GM12878 (cell line): Measurements from ENCODE around the gene DNAH3. TPM values are rescaled to one million over a fixed set of nuclear protein-coding genes. Genes with fewer than 3 reads are reported as not detected.
"Not testable (repeated sequence)": the region's sequence is repeated elsewhere in the genome, so short reads cannot be mapped to it uniquely, and the experiment has no call there.

Experiments used
- ATAC-seq: fragments of 200-7000 bp; cut with Tn5 transposase; 3 replicates; pipeline ENCODE4 v1.9.1; 2020; ENCODE audit warnings: mild to moderate bottlenecking, moderate library complexity
- BruUV-seq: library from RNA; stranded (reverse); fragments of 400-500 nt; replicated peaks from 2 replicates; lab custom pipeline; 2021; lab: Mats Ljungman, UMichigan
- CTCF ChIA-PET: fragments of 300-600 bp; sonication (Branson Sonifier 250); formaldehyde crosslinking; extraction: SDS; loops from one replicate; lab custom pipeline; 2021; ENCODE audit warnings: inconsistent platforms; lab: Yijun Ruan, JAX
- POLR2A ChIA-PET: fragments of 350-600 bp; formaldehyde crosslinking; extraction: SDS; loops from one replicate; lab custom pipeline; 2021; ENCODE audit warnings: inconsistent platforms; lab: Charles Lee
- RAD21 ChIA-PET: fragments of 300-600 bp; sonication (Branson Sonifier 250); formaldehyde crosslinking; loops from one replicate; lab custom pipeline; 2023; ENCODE audit warnings: antibody characterized with exemption; ENCODE audit not compliant: unreplicated experiment; lab: Charles Lee
- SMC1A ChIA-PET: fragments of 300-600 bp; sonication (Branson Sonifier 250); formaldehyde crosslinking; loops from one replicate; lab custom pipeline; 2023; ENCODE audit not compliant: unreplicated experiment, uncharacterized antibody; lab: Charles Lee
- DNase-seq: peaks from one replicate; pipeline ENCODE4 v3.0.0-alpha.2; 2011; ENCODE audit warnings: low read depth, low spot score
- FAIRE-seq: peaks from 3 replicates; lab custom pipeline; 2011; peaks lifted over from hg19 to GRCh38; lab: Jason Lieb, UNC
- H2AFZ ChIP-seq: 2 replicates; pipeline ENCODE4 v1.6.0; 2011; ENCODE audit warnings: low read depth, low read length, control low read depth; ENCODE audit not compliant: control insufficient read depth
- H3K27ac ChIP-seq: 2 replicates; pipeline ENCODE4 v1.5.1; 2011; ENCODE audit warnings: control low read depth; ENCODE audit not compliant: control insufficient read depth, insufficient read depth
- H3K27me3 ChIP-seq, 2 experiments: replicated peaks in 1 of 2; 2 replicates each; pipeline versions ENCODE4 v1.6.0 to v1.6.1; 2011; ENCODE audit warnings: low read length in 1 of 2; ENCODE audit not compliant: control insufficient read depth in 2 of 2, insufficient read depth in 2 of 2
- H3K36me3 ChIP-seq, 2 experiments: 2 replicates each; pipeline ENCODE4 v1.5.1; 2011; ENCODE audit warnings: low read length in 1 of 2; ENCODE audit not compliant: control insufficient read depth in 2 of 2, insufficient read depth in 2 of 2
- H3K4me1 ChIP-seq: 2 replicates; pipeline ENCODE4 v1.6.1; 2011; ENCODE audit warnings: mild to moderate bottlenecking, low read length, moderate library complexity, mixed read lengths; ENCODE audit not compliant: control insufficient read depth, insufficient read depth
- H3K4me2 ChIP-seq: 2 replicates; pipeline ENCODE4 v1.6.0; 2011; ENCODE audit warnings: control low read depth; ENCODE audit not compliant: control insufficient read depth, insufficient read depth
- H3K4me3 ChIP-seq: fragments of 200-600 bp; sonication (generic); 2 replicates; pipeline ENCODE4 v1.5.1; 2016
- H3K79me2 ChIP-seq: 2 replicates; pipeline ENCODE4 v1.6.0; 2011; ENCODE audit warnings: low read length; ENCODE audit not compliant: control insufficient read depth, insufficient read depth
- H3K9ac ChIP-seq: 2 replicates; pipeline ENCODE4 v1.8.0; 2011; ENCODE audit warnings: low read length, control low read depth, mixed read lengths; ENCODE audit not compliant: control insufficient read depth, insufficient read depth
- H3K9me3 ChIP-seq: replicated peaks from 3 replicates; pipeline ENCODE4 v1.5.1; 2011; ENCODE audit warnings: mild to moderate bottlenecking, low read length; ENCODE audit not compliant: control insufficient read depth, insufficient read depth
- H4K20me1 ChIP-seq: 2 replicates; pipeline ENCODE4 v1.6.0; 2011; ENCODE audit not compliant: control insufficient read depth, insufficient read depth
- CEBPB ChIP-seq, 2 experiments: fragments of 150-350 bp in 1 of 2; IDR thresholded peaks; 2 replicates each; pipeline ENCODE4 v1.6.1; 2012 to 2014; ENCODE audit warnings: low read depth in 2 of 2, low read length in 2 of 2, borderline replicate concordance in 1 of 2, inconsistent platforms in 1 of 2
- HDGF ChIP-seq: fragments of 450-650 bp; IDR thresholded peaks from 2 replicates; pipeline ENCODE4 v1.6.1; 2016; ENCODE audit warnings: antibody characterized with exemption
- IRF4 ChIP-seq: IDR thresholded peaks from 2 replicates; pipeline ENCODE4 v1.6.1; 2011; ENCODE audit warnings: low read depth, low read length
- KAT2A ChIP-seq: conservative IDR thresholded peaks from 2 replicates; pipeline ENCODE4 v1.6.1; 2011; ENCODE audit warnings: low read depth, low read length; ENCODE audit not compliant: control insufficient read depth
- ZBTB11 ChIP-seq: fragments of 450-650 bp; formaldehyde crosslinking; IDR thresholded peaks from 2 replicates; pipeline ENCODE4 v1.5.0; 2022; ENCODE audit warnings: mild to moderate bottlenecking, missing genetic modification characterization
- WGBS: methylation state at CpG from one replicate; pipeline ENCODE4 v1.1.6; 2016; ENCODE audit warnings: low lambda C conversion rate; ENCODE audit not compliant: insufficient replicate concordance, insufficient coverage; ENCODE audit errors: missing lambda C conversion rate; 5-methylcytosine and 5-hydroxymethylcytosine counted together
- in situ Hi-C: fragments of 300-500 bp; cut with MboI; formaldehyde crosslinking; loops from 9 replicates; pipeline ENCODE4 v1.14.3; 2018; ENCODE audit warnings: mixed read lengths
- intact Hi-C: fragments of 100-400 bp; cut with micrococcal nuclease; formaldehyde crosslinking; loops from one replicate; pipeline ENCODE4 v1.14.2; 2022; ENCODE audit not compliant: unreplicated experiment
- polyA plus RNA-seq, 11 experiments: library from polyadenylated mRNA; depleted of rRNA in 4 of 11; unstranded in 6 of 11; stranded (reverse) in 5 of 11; fragments of >200 nt; fragmentation: Nextera tagmentation in 4 of 11; fragmentation: Illumina TruSeq in 1 of 11; extraction: Ambion mirVana in 4 of 11; extraction: Trizol in 1 of 11; gene quantifications; 1 replicate in 1 of 11; 2 replicates in 10 of 11; pipeline versions ENCODE4 v1.2.1 to v1.2.3, GENCODE V29; 2011 to 2016; ENCODE audit warnings: inconsistent platforms in 2 of 11, missing spikeins in 2 of 11, low read depth in 1 of 11
- total RNA-seq, 4 experiments: library from RNA; depleted of rRNA in 3 of 4; stranded (reverse); fragments of >200 nt in 3 of 4; fragmentation: Illumina TruSeq in 1 of 4; extraction: Trizol in 1 of 4; gene quantifications; 2 replicates each; pipeline versions ENCODE4 v1.2.1 to v1.2.3, GENCODE V29; 2013 to 2021
- TF ChIP-seq, protein P1 (sequence below): IDR thresholded peaks from 2 replicates; pipeline ENCODE4 v1.6.1; 2012; ENCODE audit warnings: improper control_type of control experiment, low read depth, low read length; ENCODE audit not compliant: insufficient replicate concordance

The DNAH3 gene
- total and polyA plus RNA-seq, 10 of the 15 experiments (the other 5 are each of a cell fraction or from before 2014, with no cell fraction given): under 0.01 to 0.04 (median 0.04) TPM; not detected in 5

DNA sequence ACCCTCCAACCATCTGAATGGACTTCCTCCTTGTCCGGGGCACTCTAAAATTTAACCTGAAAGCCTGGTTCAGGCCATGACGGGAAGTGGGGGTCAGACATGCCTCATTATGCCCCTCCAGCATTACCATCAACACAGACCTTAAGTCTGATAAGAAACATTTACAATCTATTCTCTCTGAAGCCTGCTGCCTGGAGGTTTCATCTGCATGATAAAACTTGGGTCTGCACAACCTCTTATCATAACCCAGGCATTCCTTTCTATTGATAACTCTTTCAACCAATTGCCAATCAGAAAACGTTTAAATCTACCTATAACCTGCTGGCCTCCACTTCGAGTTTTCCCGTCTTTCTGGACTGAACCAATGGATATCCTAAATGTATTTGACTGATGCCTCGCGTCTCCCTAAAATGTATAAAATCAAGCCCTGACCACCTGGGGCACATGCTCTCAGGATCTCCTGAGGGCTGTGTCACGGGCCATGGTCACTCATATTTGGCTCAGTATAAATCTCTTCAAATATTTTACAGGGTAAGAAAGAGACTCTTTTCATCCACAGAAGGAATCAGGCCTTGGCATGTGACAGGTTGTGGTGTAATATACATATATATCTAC, 204.5 kb downstream of the DNAH3 start (continued):
- TF ChIP-seq, protein P1, sequence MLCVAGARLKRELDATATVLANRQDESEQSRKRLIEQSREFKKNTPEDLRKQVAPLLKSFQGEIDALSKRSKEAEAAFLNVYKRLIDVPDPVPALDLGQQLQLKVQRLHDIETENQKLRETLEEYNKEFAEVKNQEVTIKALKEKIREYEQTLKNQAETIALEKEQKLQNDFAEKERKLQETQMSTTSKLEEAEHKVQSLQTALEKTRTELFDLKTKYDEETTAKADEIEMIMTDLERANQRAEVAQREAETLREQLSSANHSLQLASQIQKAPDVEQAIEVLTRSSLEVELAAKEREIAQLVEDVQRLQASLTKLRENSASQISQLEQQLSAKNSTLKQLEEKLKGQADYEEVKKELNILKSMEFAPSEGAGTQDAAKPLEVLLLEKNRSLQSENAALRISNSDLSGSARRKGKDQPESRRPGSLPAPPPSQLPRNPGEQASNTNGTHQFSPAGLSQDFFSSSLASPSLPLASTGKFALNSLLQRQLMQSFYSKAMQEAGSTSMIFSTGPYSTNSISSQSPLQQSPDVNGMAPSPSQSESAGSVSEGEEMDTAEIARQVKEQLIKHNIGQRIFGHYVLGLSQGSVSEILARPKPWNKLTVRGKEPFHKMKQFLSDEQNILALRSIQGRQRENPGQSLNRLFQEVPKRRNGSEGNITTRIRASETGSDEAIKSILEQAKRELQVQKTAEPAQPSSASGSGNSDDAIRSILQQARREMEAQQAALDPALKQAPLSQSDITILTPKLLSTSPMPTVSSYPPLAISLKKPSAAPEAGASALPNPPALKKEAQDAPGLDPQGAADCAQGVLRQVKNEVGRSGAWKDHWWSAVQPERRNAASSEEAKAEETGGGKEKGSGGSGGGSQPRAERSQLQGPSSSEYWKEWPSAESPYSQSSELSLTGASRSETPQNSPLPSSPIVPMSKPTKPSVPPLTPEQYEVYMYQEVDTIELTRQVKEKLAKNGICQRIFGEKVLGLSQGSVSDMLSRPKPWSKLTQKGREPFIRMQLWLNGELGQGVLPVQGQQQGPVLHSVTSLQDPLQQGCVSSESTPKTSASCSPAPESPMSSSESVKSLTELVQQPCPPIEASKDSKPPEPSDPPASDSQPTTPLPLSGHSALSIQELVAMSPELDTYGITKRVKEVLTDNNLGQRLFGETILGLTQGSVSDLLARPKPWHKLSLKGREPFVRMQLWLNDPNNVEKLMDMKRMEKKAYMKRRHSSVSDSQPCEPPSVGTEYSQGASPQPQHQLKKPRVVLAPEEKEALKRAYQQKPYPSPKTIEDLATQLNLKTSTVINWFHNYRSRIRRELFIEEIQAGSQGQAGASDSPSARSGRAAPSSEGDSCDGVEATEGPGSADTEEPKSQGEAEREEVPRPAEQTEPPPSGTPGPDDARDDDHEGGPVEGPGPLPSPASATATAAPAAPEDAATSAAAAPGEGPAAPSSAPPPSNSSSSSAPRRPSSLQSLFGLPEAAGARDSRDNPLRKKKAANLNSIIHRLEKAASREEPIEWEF: no peak
- no peak for TF ChIP-seq IRF4
- no peak for TF ChIP-seq CEBPB (IDR thresholded peaks at IDR 0.05; ENCODE audit: borderline replicate concordance in 1 of 2, low read depth in 2 of 2, low read length in 2 of 2)
- TF ChIP-seq ZBTB11 (CRISPR knock-in tag): no peak
- no peak for TF ChIP-seq KAT2A
- TF ChIP-seq HDGF: no peak
- TF ChIP-seq, all 136 proteins: peak for 0

DNA sequence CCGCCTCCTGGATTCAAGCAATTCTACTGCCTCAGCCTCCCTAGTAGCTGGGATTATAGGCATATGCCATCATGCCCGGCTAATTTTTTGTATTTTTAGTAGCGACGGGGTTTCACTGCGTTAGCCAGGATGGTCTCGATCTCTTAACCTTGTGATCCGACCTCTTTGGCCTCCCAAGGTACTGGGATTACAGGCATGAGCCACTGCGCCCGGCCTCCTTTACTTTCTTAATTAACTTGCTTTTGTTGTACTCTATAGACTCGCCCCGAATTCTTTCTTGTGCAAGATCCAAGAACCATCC, 205.1 kb downstream of the DNAH3 start:
- H3K27ac ChIP-seq, H3K9ac ChIP-seq, H3K36me3 ChIP-seq, H3K79me2 ChIP-seq, FAIRE-seq, POLR2A ChIA-PET, DNase-seq, BruUV-seq, H3K9me3 ChIP-seq, ATAC-seq, H3K27me3 ChIP-seq, H3K4me2 ChIP-seq, H4K20me1 ChIP-seq, H3K4me3 ChIP-seq, H2AFZ ChIP-seq: not testable (repeated sequence)
- in situ Hi-C loops: loop anchor here (5.0 kb wide), 1 partner anchor 48 kb away; no protein-coding TSS in a partner anchor
- 82% methylated on average over 11 of the region's 11 CpGs for WGBS
- intact Hi-C loops: loop anchor here (10.0 kb wide), 1 partner anchor 91 kb away; no protein-coding TSS in a partner anchor
- peaks cover 17% of the 10 kb centered on the region for H3K4me1 ChIP-seq
- RAD21 ChIA-PET: interaction anchor here (2.2 kb wide), 1 partner anchor 95 kb away, joined by 14 read pairs; no protein-coding TSS in a partner anchor
- SMC1A ChIA-PET: interaction anchor here (2.7 kb wide), 1 partner anchor 94 kb away, joined by 20 read pairs; no protein-coding TSS in a partner anchor
- CTCF ChIA-PET: interaction anchor here (4.1 kb wide), 1 partner anchor 96 kb away, joined by 47 read pairs; no protein-coding TSS in a partner anchor
